GM21528 (cell line): ENCODE data around the gene GTPBP2.

Experiments used
- ATAC-seq: cut with Tn5 transposase; IDR thresholded peaks from one replicate; pipeline ENCODE4 v1.9.1; 2021; ENCODE audit warnings: mild to moderate bottlenecking, moderate library complexity; ENCODE audit not compliant: unreplicated experiment, low FRiP score

Gene GTPBP2

DNA sequence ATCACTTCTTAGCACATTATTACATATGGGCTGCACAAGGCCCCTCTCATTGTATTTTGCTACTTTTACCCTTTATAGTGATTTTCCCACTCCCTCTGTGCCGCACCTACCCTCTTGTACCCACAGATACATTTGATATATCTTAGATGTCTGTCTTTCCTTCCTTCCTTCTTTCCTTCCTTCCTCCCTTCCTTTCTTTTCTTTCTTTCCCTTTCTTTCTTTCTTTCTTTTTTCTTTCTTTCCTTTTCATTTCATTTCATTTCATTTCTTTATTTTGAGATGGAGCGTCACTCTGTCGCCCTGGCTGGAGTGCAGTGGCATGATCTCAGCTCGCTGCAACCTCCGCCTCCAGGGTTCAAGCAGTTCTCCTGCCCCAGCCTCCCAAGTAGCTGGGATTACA lies 40.9 kb downstream of the GTPBP2 start:
- ATAC-seq: no peak

DNA sequence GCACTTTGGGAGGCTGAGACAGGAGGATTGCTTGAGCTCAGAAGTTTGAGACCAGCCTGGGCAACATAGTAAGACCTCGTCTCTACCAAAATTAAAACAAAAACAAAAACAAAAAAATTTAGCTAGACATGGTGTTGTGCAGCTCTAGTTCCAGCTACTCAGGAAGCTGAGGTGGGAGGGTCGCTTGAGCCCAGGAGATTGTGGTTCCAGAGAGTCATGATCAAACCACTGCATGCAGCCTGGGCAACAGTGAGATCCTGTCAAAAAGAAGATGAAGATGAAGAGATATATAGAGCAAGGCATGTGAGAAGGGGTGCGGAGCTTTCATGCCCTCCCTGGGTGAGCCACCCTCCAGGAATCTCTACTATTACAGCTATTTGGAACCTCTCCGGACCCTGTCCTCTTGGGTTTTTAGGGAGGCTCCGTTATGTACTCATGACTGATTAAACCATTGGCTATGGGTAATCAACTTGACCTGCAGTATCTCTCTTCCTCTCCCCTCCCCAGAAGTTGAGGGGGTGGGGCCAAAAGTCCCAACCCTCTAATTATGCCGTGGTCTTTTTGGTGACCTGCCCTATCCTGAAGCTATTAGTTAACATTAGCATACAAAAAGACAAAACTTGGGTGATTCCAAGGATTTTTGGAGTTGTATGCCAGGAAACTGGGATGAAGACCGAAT lies 44.0 kb downstream of the GTPBP2 start:
- ATAC-seq: no peak

DNA sequence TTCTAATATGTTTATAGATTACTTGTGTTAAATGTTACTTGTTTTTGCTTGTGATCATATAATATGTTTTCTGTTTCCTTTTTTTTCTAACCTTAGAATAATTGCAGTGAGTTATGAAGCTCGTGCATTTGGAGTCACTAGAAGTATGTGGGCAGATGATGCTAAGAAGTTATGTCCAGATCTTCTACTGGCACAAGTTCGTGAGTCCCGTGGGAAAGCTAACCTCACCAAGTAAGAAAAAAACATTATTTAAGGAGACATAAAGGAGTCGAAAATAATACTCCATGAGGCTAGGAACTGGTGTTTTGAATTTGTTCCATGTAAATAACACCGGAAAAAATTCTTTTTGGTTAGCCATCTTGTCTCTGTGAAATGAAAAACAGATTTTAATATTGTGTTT lies 46.2 kb downstream of the GTPBP2 start:
- no peak for ATAC-seq

DNA sequence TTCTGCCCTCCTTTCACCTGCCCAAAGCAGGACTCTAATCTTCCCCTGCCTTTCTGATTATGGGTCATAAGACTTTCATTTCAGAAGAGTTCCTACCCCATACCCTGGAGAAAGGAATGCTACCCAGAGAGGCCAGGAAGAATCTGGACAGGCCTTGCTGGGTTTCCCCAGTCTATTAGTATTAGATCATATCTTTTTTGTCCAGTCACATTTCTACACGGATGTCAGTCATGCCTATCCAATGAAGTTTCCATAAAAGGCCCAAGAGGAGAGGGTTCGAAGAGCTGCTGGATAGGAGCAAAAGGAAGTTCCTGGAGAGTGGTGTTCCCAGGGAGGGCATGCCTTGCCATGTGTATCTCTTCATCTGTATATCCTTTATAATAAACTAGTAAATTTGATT lies 49.9 kb downstream of the GTPBP2 start:
- ATAC-seq: no peak

DNA sequence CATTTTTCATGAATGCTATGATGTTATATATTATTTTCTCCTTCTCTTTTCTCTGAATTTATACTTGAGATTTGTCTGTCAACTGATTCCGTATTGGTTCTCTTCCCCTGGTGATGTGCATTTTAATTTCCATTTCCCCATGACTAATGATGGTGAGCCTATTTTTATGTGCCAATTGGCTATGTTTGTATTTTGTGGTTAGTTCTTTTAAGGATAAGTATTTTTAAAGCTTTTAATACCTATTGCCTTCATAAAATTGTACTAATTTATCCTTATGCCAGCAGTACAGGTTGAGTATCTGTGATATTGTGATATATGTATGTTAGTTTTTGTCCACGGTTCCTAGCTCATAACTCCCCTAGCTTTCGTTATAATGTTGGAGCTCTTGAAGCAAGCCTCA lies 50.3 kb downstream of the GTPBP2 start:
- no peak for ATAC-seq

GRCh38 chr6:43575772-43576551 lies 53.1 kb downstream of the GTPBP2 start, which contains the start of the genes POLH and XPO5:
POLH (plus strand) TSS chr6:43576185; CDS start chr6:43582320, 6,135 bp downstream.
XPO5 (minus strand) TSS chr6:43576038; CDS start chr6:43575864, 174 bp downstream.
- peak; percentile 87 for ATAC-seq

GRCh38 chr6:43575105-43575771 lies 53.8 kb downstream of the GTPBP2 start:
- ATAC-seq: no peak

DNA sequence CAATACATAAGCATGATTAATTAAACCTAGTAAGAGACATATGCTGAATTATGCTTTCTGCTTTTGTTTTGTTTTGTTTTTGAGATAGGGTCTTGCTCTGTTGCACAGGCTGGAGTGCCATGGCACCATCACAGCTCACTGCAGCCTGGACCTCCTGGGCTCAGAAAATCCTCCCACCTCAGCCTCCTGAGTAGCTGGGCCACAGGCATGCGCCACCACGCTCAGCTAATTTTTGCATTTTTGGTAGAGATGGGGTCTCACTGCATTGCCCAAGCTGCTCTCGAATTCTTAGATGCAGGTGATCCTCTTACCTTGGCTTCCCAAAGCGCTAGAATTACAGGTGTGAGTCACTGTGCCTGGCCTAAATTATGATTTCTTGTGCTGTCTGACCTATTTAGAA lies 57.0 kb downstream of the GTPBP2 start:
- ATAC-seq: no peak

GRCh38 chr6:43570876-43571441 lies 58.1 kb downstream of the GTPBP2 start:
- no peak for ATAC-seq
